GM12878 (cell line): Measurements from ENCODE around the gene SPINK4. TPM values are rescaled to one million over a fixed set of nuclear protein-coding genes. Genes with fewer than 3 reads are reported as not detected.
A peak's percentile ranks its signal among the peaks of the same experiment; 100 is the strongest.

Experiments
- ATAC-seq: fragments of 200-7000 bp; cut with Tn5 transposase; 3 replicates; pipeline ENCODE4 v1.9.1; 2020; ENCODE audit warnings: mild to moderate bottlenecking, moderate library complexity
- BruUV-seq: library from RNA; stranded (reverse); fragments of 400-500 nt; replicated peaks from 2 replicates; lab custom pipeline; 2021; lab: Mats Ljungman, UMichigan
- CTCF ChIA-PET: fragments of 300-600 bp; sonication (Branson Sonifier 250); formaldehyde crosslinking; extraction: SDS; loops from one replicate; lab custom pipeline; 2021; ENCODE audit warnings: inconsistent platforms; lab: Yijun Ruan, JAX
- POLR2A ChIA-PET: fragments of 350-600 bp; formaldehyde crosslinking; extraction: SDS; loops from one replicate; lab custom pipeline; 2021; ENCODE audit warnings: inconsistent platforms; lab: Charles Lee
- RAD21 ChIA-PET: fragments of 300-600 bp; sonication (Branson Sonifier 250); formaldehyde crosslinking; loops from one replicate; lab custom pipeline; 2023; ENCODE audit warnings: antibody characterized with exemption; ENCODE audit not compliant: unreplicated experiment; lab: Charles Lee
- SMC1A ChIA-PET: fragments of 300-600 bp; sonication (Branson Sonifier 250); formaldehyde crosslinking; loops from one replicate; lab custom pipeline; 2023; ENCODE audit not compliant: unreplicated experiment, uncharacterized antibody; lab: Charles Lee
- DNase-seq: peaks from one replicate; pipeline ENCODE4 v3.0.0-alpha.2; 2011; ENCODE audit warnings: low read depth, low spot score
- FAIRE-seq: peaks from 3 replicates; lab custom pipeline; 2011; peaks lifted over from hg19 to GRCh38; lab: Jason Lieb, UNC
- H2AFZ ChIP-seq: 2 replicates; pipeline ENCODE4 v1.6.0; 2011; ENCODE audit warnings: low read depth, low read length, control low read depth; ENCODE audit not compliant: control insufficient read depth
- H3K27ac ChIP-seq: 2 replicates; pipeline ENCODE4 v1.5.1; 2011; ENCODE audit warnings: control low read depth; ENCODE audit not compliant: control insufficient read depth, insufficient read depth
- H3K27me3 ChIP-seq, 2 experiments: replicated peaks in 1 of 2; 2 replicates each; pipeline versions ENCODE4 v1.6.0 to v1.6.1; 2011; ENCODE audit warnings: low read length in 1 of 2; ENCODE audit not compliant: control insufficient read depth in 2 of 2, insufficient read depth in 2 of 2
- H3K36me3 ChIP-seq, 2 experiments: 2 replicates each; pipeline ENCODE4 v1.5.1; 2011; ENCODE audit warnings: low read length in 1 of 2; ENCODE audit not compliant: control insufficient read depth in 2 of 2, insufficient read depth in 2 of 2
- H3K4me1 ChIP-seq: 2 replicates; pipeline ENCODE4 v1.6.1; 2011; ENCODE audit warnings: mild to moderate bottlenecking, low read length, moderate library complexity, mixed read lengths; ENCODE audit not compliant: control insufficient read depth, insufficient read depth
- H3K4me2 ChIP-seq: 2 replicates; pipeline ENCODE4 v1.6.0; 2011; ENCODE audit warnings: control low read depth; ENCODE audit not compliant: control insufficient read depth, insufficient read depth
- H3K4me3 ChIP-seq: fragments of 200-600 bp; sonication (generic); 2 replicates; pipeline ENCODE4 v1.5.1; 2016
- H3K79me2 ChIP-seq: 2 replicates; pipeline ENCODE4 v1.6.0; 2011; ENCODE audit warnings: low read length; ENCODE audit not compliant: control insufficient read depth, insufficient read depth
- H3K9ac ChIP-seq: 2 replicates; pipeline ENCODE4 v1.8.0; 2011; ENCODE audit warnings: low read length, control low read depth, mixed read lengths; ENCODE audit not compliant: control insufficient read depth, insufficient read depth
- H3K9me3 ChIP-seq: replicated peaks from 3 replicates; pipeline ENCODE4 v1.5.1; 2011; ENCODE audit warnings: mild to moderate bottlenecking, low read length; ENCODE audit not compliant: control insufficient read depth, insufficient read depth
- H4K20me1 ChIP-seq: 2 replicates; pipeline ENCODE4 v1.6.0; 2011; ENCODE audit not compliant: control insufficient read depth, insufficient read depth
- CUX1 ChIP-seq: IDR thresholded peaks from 2 replicates; pipeline ENCODE4 v1.6.1; 2012; ENCODE audit warnings: improper control_type of control experiment, low read depth, low read length; ENCODE audit not compliant: insufficient replicate concordance
- GATAD2B ChIP-seq: fragments of 450-650 bp; conservative IDR thresholded peaks from 2 replicates; pipeline ENCODE4 v1.6.1; 2017; ENCODE audit warnings: low read depth, mild to moderate bottlenecking, moderate library complexity
- KDM1A ChIP-seq: fragments of 200-600 bp; sonication (generic); IDR thresholded peaks from 2 replicates; pipeline ENCODE4 v1.6.1; 2016; ENCODE audit warnings: borderline replicate concordance
- RAD51 ChIP-seq: fragments of 450-650 bp; IDR thresholded peaks from 2 replicates; pipeline ENCODE4 v1.6.1; 2016; ENCODE audit warnings: moderate library complexity, mild to moderate bottlenecking, inconsistent platforms
- RBBP5 ChIP-seq: fragments of 200-600 bp; sonication (generic); conservative IDR thresholded peaks from 2 replicates; pipeline ENCODE4 v1.6.1; 2016
- RCOR1 ChIP-seq: conservative IDR thresholded peaks from 2 replicates; pipeline ENCODE4 v1.6.1; 2012; ENCODE audit warnings: low read depth, low read length, improper control_type of control experiment
- SREBF2 ChIP-seq: IDR thresholded peaks from 2 replicates; pipeline ENCODE4 v1.6.1; 2012; ENCODE audit warnings: mild to moderate bottlenecking, low read length
- STAT3 ChIP-seq: IDR thresholded peaks from 2 replicates; pipeline ENCODE4 v1.6.1; 2011; ENCODE audit warnings: low read depth, low read length, improper control_type of control experiment
- SUPT20H ChIP-seq: IDR thresholded peaks from 2 replicates; pipeline ENCODE4 v1.6.1; 2011; ENCODE audit warnings: low read depth, mild to moderate bottlenecking, low read length, moderate library complexity, borderline replicate concordance; ENCODE audit not compliant: control insufficient read depth
- ZBTB4 ChIP-seq: fragments of 450-650 bp; formaldehyde crosslinking; IDR thresholded peaks from 2 replicates; pipeline ENCODE4 v1.4.0; 2022; ENCODE audit warnings: mild to moderate bottlenecking, moderate library complexity
- ZNF217 ChIP-seq: fragments of 450-650 bp; IDR thresholded peaks from 2 replicates; pipeline ENCODE4 v1.6.1; 2017; ENCODE audit warnings: antibody characterized with exemption, mild to moderate bottlenecking
- ZNF274 ChIP-seq: IDR thresholded peaks from one replicate; pipeline ENCODE4 v1.8.0; 2011; ENCODE audit not compliant: insufficient read length, insufficient read depth
- ZNF592 ChIP-seq: fragments of 450-650 bp; IDR thresholded peaks from 2 replicates; pipeline ENCODE4 v1.6.1; 2017; ENCODE audit warnings: mild to moderate bottlenecking, moderate library complexity
- WGBS: methylation state at CpG from one replicate; pipeline ENCODE4 v1.1.6; 2016; ENCODE audit warnings: low lambda C conversion rate; ENCODE audit not compliant: insufficient replicate concordance, insufficient coverage; ENCODE audit errors: missing lambda C conversion rate; 5-methylcytosine and 5-hydroxymethylcytosine counted together
- in situ Hi-C: fragments of 300-500 bp; cut with MboI; formaldehyde crosslinking; loops from 9 replicates; pipeline ENCODE4 v1.14.3; 2018; ENCODE audit warnings: mixed read lengths
- intact Hi-C: fragments of 100-400 bp; cut with micrococcal nuclease; formaldehyde crosslinking; loops from one replicate; pipeline ENCODE4 v1.14.2; 2022; ENCODE audit not compliant: unreplicated experiment
- polyA plus RNA-seq, 11 experiments: library from polyadenylated mRNA; depleted of rRNA in 4 of 11; unstranded in 6 of 11; stranded (reverse) in 5 of 11; fragments of >200 nt; fragmentation: Nextera tagmentation in 4 of 11; fragmentation: Illumina TruSeq in 1 of 11; extraction: Ambion mirVana in 4 of 11; extraction: Trizol in 1 of 11; gene quantifications; 1 replicate in 1 of 11; 2 replicates in 10 of 11; pipeline versions ENCODE4 v1.2.1 to v1.2.3, GENCODE V29; 2011 to 2016; ENCODE audit warnings: inconsistent platforms in 2 of 11, missing spikeins in 2 of 11, low read depth in 1 of 11
- total RNA-seq, 4 experiments: library from RNA; depleted of rRNA in 3 of 4; stranded (reverse); fragments of >200 nt in 3 of 4; fragmentation: Illumina TruSeq in 1 of 4; extraction: Trizol in 1 of 4; gene quantifications; 2 replicates each; pipeline versions ENCODE4 v1.2.1 to v1.2.3, GENCODE V29; 2013 to 2021

Gene SPINK4
- total and polyA plus RNA-seq, 10 of the 15 experiments (the other 5 are each of a cell fraction or from before 2014, with no cell fraction given) = not detected

GRCh38 chr9:33291901-33292300 lies 51.9 kb downstream of the SPINK4 start:
- Histone ChIP-seq H3K36me3 (peaks cover 0 to 15% of the 10 kb centered on the region in 2 experiments; a peak in 1 of 4 replicates), H2AFZ (no peak overlapping the region), H3K4me1 (peaks cover 26% of the 10 kb centered on the region), H3K4me3 (peak overlapping the region; percentile 55), H3K4me2 (peak overlapping the region; percentile 68), H4K20me1 (no peaks in the 10 kb centered on the region), H3K79me2 (peaks cover 66% of the 10 kb centered on the region), H3K9ac (0 out of 2 replicates have a peak overlapping the region, but pooled peaks have one; percentile 23), H3K9me3 (no peaks in the 10 kb centered on the region), H3K27ac (peak overlapping the region; percentile 8; the same call in 1 of the 2 replicates), H3K27me3 (no peaks in the 10 kb centered on the region)
- ATAC-seq (no peak), DNase-seq (no peak), FAIRE-seq (no peak)
- CTCF ChIA-PET = no interaction called here
- WGBS = 18% methylated on average over 5 of the region's 5 CpGs
- POLR2A ChIA-PET = no interaction called here
- no TSS peak for BruUV-seq
- RAD21 ChIA-PET = no interaction called here
- in situ Hi-C loops (no loop called here), intact Hi-C loops (loop anchor here (10.0 kb wide), 1 partner anchor 127 kb away; the partner anchor contains the start of gene B4GALT1)
- SMC1A ChIA-PET = no interaction called here
- TF ChIP-seq SREBF2 (no peak), STAT3 (no peak), SUPT20H (no peak), RBBP5 (no peak), KDM1A (no peak), CUX1 (no peak), ZNF217 (no peak), ZNF592 (no peak), ZBTB4 (CRISPR knock-in tag) (no peak), GATAD2B (no peak), RAD51 (no peak), ZNF274 (no peak), RCOR1 (no peak)
